DMS79 (cell line): ENCODE results near the gene GLT8D2.

Experiments used
- DNase-seq: peaks from one replicate; lab custom pipeline; 2025; lab: John Stamatoyannopoulos, UW

The GLT8D2 gene, protein sequence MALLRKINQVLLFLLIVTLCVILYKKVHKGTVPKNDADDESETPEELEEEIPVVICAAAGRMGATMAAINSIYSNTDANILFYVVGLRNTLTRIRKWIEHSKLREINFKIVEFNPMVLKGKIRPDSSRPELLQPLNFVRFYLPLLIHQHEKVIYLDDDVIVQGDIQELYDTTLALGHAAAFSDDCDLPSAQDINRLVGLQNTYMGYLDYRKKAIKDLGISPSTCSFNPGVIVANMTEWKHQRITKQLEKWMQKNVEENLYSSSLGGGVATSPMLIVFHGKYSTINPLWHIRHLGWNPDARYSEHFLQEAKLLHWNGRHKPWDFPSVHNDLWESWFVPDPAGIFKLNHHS

GRCh38 chr12:104049903-104050356, at the start of gene GLT8D2:
Gene GLT8D2, minus strand, starts transcription at chr12:104050187. Its CDS starts 30,539 bp downstream, at chr12:104019648.
- peak; percentile 40 for DNase-seq

DNA sequence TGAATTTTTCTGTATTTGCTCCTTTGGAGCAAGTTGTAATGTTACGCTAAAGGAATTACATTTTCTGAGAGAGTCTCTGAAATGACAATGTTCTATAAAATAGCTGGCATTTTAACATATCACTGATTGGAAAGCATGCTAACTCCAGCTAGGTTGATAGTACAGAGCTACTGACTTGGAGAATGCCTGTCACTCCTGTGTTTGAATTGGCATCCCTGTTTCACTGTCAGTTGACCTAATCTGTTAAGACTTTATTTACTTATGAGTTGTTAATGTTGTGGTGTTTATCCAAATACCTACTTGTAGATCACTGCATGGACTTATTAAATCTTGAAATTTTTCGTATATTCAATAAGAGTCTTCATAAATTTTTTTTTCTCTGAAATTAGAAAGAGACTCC, 48.0 kb upstream of the GLT8D2 start:
- DNase-seq, result no peak

DNA sequence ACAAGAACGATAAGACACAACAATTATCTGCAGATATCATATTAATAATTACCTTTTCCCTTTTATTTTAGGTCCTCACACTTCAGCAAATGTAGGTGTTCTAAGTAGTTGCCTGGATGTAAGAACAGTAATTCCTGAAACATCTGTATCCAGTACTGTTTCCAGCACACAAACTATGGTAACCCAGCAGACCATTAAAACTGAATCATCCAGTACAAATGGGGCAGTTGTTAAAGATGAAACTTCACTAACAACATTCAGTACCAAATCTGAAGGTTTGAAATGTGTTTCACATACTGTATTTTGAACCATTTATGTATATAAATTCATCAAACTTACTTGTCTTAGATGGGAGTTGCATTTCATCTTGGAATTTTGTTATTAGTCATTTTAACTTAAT, 45.3 kb upstream of the GLT8D2 start:
- DNase-seq, result no peak

- DNase-seq, result no peak
Observed at GRCh38 chr12:104094284-104094683, 44.3 kb upstream of the GLT8D2 start.

DNA sequence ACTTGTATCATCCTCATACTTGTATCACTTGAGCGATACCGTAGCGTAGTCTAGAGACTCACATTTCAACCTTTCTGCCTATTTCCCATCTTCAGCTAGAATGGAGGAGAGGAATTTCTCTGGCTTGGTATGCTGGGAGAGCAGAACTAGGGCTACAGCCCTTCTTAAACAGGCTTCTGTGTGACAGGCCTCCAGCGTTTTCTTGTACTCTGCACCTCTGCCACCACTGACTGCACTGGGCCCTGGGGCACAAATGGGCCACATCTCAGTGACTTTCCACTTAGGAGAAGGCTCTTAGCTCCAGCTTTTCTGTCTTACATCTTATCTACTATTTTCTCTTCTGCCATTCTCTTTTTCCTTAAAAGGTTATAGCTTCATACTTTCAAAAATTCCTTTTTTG, 41.1 kb upstream of the GLT8D2 start:
- no peak for DNase-seq

DNA sequence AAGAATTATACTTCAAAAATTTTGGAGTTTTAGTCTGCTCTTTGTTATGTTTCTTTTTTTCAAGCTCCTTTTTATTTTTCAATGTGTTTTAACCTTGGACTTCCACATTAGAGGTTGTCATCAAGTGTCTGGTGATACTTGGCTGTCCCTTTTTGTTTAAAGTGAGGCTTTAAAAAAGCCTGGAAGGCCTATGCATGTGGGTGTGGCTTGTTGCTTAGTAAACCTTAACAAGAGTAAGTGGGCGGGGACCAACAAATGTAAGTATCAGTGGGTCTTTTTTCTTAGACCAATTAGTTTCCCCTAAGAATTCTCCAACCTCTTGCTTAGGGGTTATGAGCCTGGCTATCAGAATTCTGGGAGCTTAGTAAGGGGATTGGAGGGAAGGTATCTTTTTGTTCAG, 40.7 kb upstream of the GLT8D2 start:
- no peak for DNase-seq

- DNase-seq, result no peak
Observed at GRCh38 chr12:104083769-104084475, 33.9 kb upstream of the GLT8D2 start.

DNA sequence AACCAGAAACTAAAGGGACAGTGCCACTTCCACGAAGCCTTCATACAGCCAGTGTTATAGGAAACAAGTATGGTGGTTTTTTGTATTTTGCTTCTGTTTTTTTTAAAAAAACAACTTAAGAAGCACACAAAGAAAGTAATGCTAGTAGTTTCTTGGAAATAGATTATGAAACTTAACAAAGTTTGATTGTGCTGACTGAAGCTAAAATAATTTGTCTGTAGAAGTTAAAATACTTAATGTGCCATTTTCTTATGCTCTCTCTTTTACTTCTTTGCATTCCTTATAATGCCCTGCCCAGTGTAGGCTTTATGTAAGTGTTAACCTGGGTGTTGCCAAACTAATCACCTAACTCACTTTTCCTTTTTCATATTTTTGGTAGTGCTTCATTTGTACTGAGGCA, 30.8 kb upstream of the GLT8D2 start:
- no peak for DNase-seq

GRCh38 chr12:104079024-104079423, 29.0 kb upstream of the GLT8D2 start:
- no peak for DNase-seq

DNA sequence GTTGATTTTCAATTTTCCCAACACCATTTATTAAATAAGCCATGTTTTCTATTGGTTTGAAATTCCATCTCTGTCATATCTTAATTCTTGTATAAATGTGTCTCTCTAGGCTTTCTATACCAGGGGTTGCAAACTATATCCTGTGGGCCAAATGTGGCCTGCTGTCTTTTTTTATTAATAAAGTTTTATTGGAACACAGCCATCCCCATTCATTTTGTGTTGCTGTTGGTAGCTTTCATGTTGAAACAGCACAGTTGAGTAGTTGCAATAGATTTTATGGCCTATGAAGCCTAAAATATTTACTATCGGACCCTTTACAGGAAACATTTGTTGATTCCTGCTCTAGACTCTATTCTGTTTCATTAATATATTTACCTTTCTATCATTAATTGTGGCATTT, 23.7 kb upstream of the GLT8D2 start:
- no peak for DNase-seq

- DNase-seq, result no peak
Observed at GRCh38 chr12:104072099-104072498, 22.1 kb upstream of the GLT8D2 start.

- no peak for DNase-seq
Observed at GRCh38 chr12:104064842-104065427, 14.9 kb upstream of the GLT8D2 start.

DNA sequence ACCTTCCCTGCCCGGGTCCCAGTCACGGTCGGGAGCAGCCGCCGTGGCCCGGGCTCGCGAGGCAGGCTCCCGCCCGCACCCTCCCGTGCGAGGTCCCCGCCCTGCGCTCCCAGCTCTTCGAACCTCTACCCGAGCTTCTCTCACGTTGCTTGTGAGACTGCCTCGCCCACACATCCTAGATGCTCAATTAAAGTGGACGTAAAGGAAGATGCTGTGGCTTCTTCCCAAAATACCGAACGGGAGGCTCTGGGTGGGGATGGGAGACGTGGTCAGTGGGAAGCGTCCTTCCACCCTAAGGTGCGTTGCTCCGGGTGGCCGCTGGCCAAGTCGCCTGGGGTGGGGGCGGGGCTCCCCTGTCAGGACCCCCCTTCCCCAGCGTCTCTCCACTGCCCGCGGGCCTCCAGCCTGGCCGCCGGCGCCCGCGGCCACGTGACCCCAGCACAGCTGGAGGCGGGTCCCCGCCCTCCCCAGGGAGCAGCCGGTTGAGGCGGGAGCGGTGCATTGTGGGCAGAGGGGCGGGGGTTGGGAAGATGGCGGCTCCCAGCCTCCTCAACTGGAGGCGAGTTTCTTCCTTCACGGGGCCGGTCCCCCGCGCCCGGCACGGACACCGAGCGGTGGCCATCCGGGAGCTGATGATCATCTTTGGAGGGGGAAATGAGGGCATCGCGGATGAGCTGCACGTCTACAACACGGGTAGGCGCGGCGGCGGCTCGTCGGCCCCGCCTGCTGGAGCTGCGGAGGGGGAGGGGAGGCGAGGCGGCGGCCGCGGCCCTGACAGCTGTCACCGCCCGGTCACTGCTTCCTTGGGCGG, 14.2 kb upstream of the GLT8D2 start, which contains the start of gene HCFC2:
TSS of gene HCFC2 (plus strand) at position 501 of the 811 bp plus-strand sequence. CDS start at position 531, 30 bp downstream.
- peak; percentile 68 for DNase-seq

DNA sequence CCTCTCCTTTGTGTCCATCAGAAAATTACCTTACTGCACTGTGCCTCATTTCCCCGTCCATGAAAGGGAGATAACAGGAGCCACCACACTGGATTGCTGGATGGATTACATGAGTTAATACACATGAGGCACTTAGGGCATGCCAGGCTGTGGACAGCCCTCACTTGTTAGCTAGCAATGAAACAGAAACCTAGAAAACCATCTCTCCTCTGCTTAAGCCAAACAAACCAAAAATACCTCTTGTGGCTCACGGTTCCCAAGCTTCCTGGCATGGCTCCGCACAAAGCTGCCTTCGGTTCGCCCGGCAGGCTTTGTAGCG, 13.7 kb upstream of the GLT8D2 start:
- DNase-seq, result no peak

DNA sequence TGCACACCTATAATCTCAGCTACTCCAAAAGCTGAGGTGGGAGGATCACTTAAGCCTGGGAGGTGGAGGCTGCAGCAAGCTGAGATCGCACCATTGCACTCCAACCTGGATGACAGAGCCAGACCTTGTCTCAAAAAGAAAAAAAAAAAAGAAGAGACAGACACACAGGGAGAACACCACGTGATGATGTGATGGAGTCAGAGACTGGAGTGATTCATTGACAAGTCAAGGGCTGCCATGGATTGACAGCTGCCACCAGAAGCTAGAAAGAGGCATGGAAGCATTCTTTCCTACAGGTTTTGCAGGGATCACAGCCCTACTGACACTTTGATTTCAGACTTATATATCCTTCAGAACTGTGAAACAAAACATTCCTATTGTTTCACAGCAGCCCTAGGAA, 10.8 kb upstream of the GLT8D2 start:
- DNase-seq, result no peak

GRCh38 chr12:104059963-104060362, 10.0 kb upstream of the GLT8D2 start:
- no peak for DNase-seq

GRCh38 chr12:104058802-104059201, 8.8 kb upstream of the GLT8D2 start:
- no peak for DNase-seq

GRCh38 chr12:104057771-104058197, 7.8 kb upstream of the GLT8D2 start:
- no peak for DNase-seq

DNA sequence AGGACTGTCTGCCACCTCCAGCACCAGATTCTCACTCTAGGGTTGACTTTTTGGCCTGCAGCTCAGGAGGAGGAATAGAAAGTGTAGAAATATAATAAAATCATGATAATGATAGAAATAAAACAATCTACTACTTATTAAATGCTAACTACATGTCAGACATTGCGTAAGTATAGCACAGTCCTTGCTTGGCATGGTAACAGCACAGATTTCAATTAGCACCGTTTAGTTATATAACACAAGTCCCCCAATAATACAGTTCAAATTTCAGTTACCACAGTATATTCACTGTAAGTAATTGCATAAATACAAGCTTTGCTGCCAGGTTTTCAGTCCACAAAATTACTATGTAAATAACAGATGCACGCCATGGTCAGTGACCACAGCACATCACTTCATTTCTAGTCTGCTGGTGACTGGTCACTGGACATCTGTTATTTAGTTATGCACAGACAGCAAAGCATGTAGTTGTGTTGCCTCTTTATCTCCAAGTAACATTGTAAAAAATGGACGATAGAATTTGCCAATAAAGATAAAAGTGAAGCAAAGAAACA, 6.5 kb upstream of the GLT8D2 start:
- DNase-seq, result no peak

DNA sequence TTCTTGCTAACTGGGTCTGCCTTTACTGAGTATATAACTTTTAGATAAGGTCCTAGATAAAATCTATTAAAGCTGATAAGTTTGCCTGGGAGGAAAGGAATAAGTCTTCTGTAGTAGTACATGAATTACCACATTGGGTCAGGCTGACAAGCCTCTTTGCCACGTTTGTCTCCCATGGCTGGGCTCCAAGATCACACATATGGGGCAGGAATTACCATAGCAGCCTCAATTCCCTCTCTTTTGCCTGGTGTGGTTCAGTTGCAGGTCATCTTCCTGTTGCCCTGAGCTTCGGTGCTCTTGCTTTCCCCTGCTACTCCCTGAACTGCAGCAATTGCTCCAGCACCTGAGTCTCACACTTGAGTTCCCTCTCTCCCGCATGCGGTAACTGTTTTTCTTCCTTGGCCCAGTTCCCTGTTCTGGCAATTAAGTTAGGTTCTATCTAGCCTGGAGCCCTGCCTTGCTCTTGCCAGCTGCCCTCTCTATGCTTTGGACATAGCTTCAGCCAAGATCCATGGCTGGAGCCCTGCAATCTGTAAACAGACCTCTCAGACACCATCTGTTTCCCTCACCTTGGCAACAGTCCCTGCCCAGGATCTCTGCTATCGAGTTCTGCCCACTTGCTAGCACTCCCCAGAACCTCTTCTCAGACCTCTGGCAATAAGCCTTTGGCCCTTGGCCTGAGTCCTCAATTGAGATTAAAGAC, 5.8 kb upstream of the GLT8D2 start:
- DNase-seq, result peak; percentile 99

DNA sequence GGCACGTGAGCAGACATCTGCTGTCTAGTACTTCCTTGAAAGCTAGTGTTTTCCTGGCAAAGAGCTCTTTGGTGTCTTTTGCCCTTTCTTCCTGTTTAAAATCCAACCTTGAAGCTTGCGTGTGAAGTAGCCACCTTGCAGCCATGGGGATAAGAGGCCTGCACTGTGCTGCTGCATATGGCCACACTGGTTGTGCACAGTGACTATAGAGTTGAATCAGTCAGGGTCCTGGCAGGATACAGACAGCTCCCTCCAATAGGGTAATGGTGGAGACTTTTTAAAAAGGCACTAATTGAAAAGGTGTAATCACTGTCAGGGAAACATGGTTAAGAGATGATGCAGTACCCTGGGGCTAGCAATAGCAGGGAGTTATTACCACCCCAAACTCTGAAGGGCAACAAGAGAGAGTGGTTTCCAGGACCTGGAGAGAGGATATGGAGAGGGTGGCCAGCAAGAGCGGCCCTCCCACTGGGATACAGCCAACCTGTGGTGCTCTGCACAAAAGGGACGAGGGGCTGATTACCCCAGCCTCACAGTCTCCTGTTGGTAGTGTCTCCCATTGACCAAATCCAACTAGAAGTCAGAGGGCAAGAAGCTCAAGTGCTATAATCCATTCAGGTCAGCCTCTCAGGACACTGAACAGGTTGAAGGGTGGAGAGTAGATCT, 4.8 kb upstream of the GLT8D2 start:
- no peak for DNase-seq
